DOHH2 (cell line): ENCODE results near the gene TRIM46.

Experiments
- CTCF ChIP-seq: fragments of 200-600 bp; sonication (generic); IDR thresholded peaks from one replicate; pipeline ENCODE4 v1.5.1; 2014; ENCODE audit warnings: antibody characterized with exemption, mild to moderate bottlenecking, low read depth, low read length; ENCODE audit not compliant: poor library complexity, severe bottlenecking
- EZH2phosphoT487 ChIP-seq: fragments of 200-600 bp; sonication (generic); IDR thresholded peaks from 2 replicates; pipeline ENCODE4 v1.6.1; 2017; ENCODE audit warnings: borderline replicate concordance, mild to moderate bottlenecking, antibody characterized with exemption, low read length, moderate library complexity, mixed read lengths

- no peak for TF ChIP-seq CTCF
- no peak for TF ChIP-seq EZH2phosphoT487
Measured at GRCh38 chr1:155168456-155169210, 5.0 kb upstream of the TRIM46 start.
